Activated CD8-positive, alpha-beta memory T cell treated with anti-CD3 and anti-CD28 coated beads, Interleukin-2, amount 10 ng/mL, durations not matched to agents 7 days and 5 days (primary cell): Measurements from ENCODE around the gene BCORL1. TPM values are rescaled to one million over a fixed set of nuclear protein-coding genes. Genes with fewer than 3 reads are reported as not detected.

Experiments used
- ATAC-seq: fragments of 150-1000 bp; cut with Tn5 transposase; one replicate; pipeline ENCODE4 v1.10.0; 2021; ENCODE audit warnings: moderate library complexity
- CTCF ChIA-PET: fragments of 350-600 bp; sonication (Branson Sonifier 250); formaldehyde crosslinking; loops from one replicate; lab custom pipeline; 2021; ENCODE audit warnings: antibody characterized with exemption; lab: Charles Lee
- DNase-seq: peaks from one replicate; pipeline ENCODE4 v3.0.0-alpha.2; 2020
- H3K27ac Mint-ChIP-seq: one replicate; pipeline ENCODE4 v1.8.0; 2021; ENCODE audit warnings: mild to moderate bottlenecking, mixed read lengths
- H3K27me3 Mint-ChIP-seq: one replicate; pipeline ENCODE4 v1.8.0; 2021; ENCODE audit warnings: mixed read lengths
- H3K36me3 Mint-ChIP-seq: one replicate; pipeline ENCODE4 v1.8.0; 2021; ENCODE audit warnings: mild to moderate bottlenecking, mixed read lengths
- H3K4me1 Mint-ChIP-seq: one replicate; pipeline ENCODE4 v1.8.0; 2021; ENCODE audit warnings: mixed read lengths
- H3K4me3 Mint-ChIP-seq: one replicate; pipeline ENCODE4 v1.8.0; 2021; ENCODE audit warnings: mild to moderate bottlenecking, moderate library complexity, mixed read lengths
- H3K9me3 Mint-ChIP-seq: one replicate; pipeline ENCODE4 v1.8.0; 2022; ENCODE audit warnings: low read depth, mixed read lengths
- total RNA-seq, 2 experiments: library from RNA; stranded (reverse); gene quantifications; one replicate each; pipeline ENCODE4 v1.2.3, GENCODE V29; 2021

The BCORL1 gene
- total RNA-seq, 2 experiments from 2014 or later, result 9.1 to 10.2 TPM

GRCh38 chrX:129980001-129980401 lies 2.4 kb upstream of the BCORL1 start:
- H3K4me1 Mint-ChIP-seq, result peaks cover 19% of the 10 kb centered on the region
- no peaks in the 10 kb centered on the region for H3K36me3 Mint-ChIP-seq
- ATAC-seq (no peak), DNase-seq (peak; percentile 47)
- no peaks in the 10 kb centered on the region for H3K9me3 Mint-ChIP-seq
- CTCF ChIA-PET, result interaction anchor here (2.1 kb wide), 1 partner anchor 54 kb away, joined by 7 read pairs; no protein-coding TSS in a partner anchor
- H3K27ac Mint-ChIP-seq, result no peak overlapping the region
- H3K4me3 Mint-ChIP-seq, result no peak overlapping the region
- no peaks in the 10 kb centered on the region for H3K27me3 Mint-ChIP-seq

GRCh38 chrX:129980540-129981199 lies 1.8 kb upstream of the BCORL1 start:
- Mint-ChIP-seq H3K27ac (no peak overlapping the region), H3K27me3 (no peaks in the 10 kb centered on the region), H3K4me3 (no peak overlapping the region), H3K36me3 (no peaks in the 10 kb centered on the region), H3K4me1 (peaks cover 21% of the 10 kb centered on the region), H3K9me3 (no peaks in the 10 kb centered on the region)
- ATAC-seq (no peak), DNase-seq (peak; percentile 40)
- CTCF ChIA-PET, result interaction anchor here (0.9 kb wide), 1 partner anchor 50 kb away, joined by 3 read pairs; no protein-coding TSS in a partner anchor

GRCh38 chrX:129981200-129981553 lies 1.3 kb upstream of the BCORL1 start:
- Mint-ChIP-seq H3K4me1 (peaks cover 21% of the 10 kb centered on the region), H3K27ac (no peak overlapping the region), H3K9me3 (no peaks in the 10 kb centered on the region), H3K4me3 (no peak overlapping the region), H3K36me3 (no peaks in the 10 kb centered on the region), H3K27me3 (no peaks in the 10 kb centered on the region)
- DNase-seq, result no peak
- ATAC-seq, result no peak
- CTCF ChIA-PET, result interaction anchor here (0.9 kb wide), 1 partner anchor 50 kb away, joined by 3 read pairs; no protein-coding TSS in a partner anchor

GRCh38 chrX:129981752-129982299 lies 609 bp upstream of the BCORL1 start:
- no peaks in the 10 kb centered on the region for H3K36me3 Mint-ChIP-seq
- no peak for ATAC-seq
- CTCF ChIA-PET, result interaction anchor here (0.7 kb wide), 1 partner anchor 340 kb away, joined by 3 read pairs; no protein-coding TSS in a partner anchor
- H3K4me3 Mint-ChIP-seq, result no peak overlapping the region
- no peaks in the 10 kb centered on the region for H3K27me3 Mint-ChIP-seq
- H3K9me3 Mint-ChIP-seq, result no peaks in the 10 kb centered on the region
- H3K4me1 Mint-ChIP-seq, result peaks cover 21% of the 10 kb centered on the region
- no peak overlapping the region for H3K27ac Mint-ChIP-seq
- no peak for DNase-seq

- H3K27ac Mint-ChIP-seq, result no peak overlapping the region
- ATAC-seq, result no peak
Measured at GRCh38 chrX:129983575-129984110, 1.2 kb downstream of the BCORL1 start.

GRCh38 chrX:129984111-129984958 lies 1.9 kb downstream of the BCORL1 start:
- Mint-ChIP-seq H3K9me3 (no peaks in the 10 kb centered on the region), H3K27me3 (no peaks in the 10 kb centered on the region), H3K4me3 (peak overlapping the region; percentile 71), H3K27ac (peak overlapping the region; percentile 52), H3K36me3 (no peaks in the 10 kb centered on the region), H3K4me1 (peaks cover 13% of the 10 kb centered on the region)
- ATAC-seq (peak; percentile 18), DNase-seq (peak; percentile 50)
- CTCF ChIA-PET, result no interaction called here

More at GRCh38 chrX:129983575-129984110, 1.2 kb downstream of the BCORL1 start:
- Mint-ChIP-seq H3K36me3 (no peaks in the 10 kb centered on the region), H3K4me3 (no peak overlapping the region), H3K4me1 (peaks cover 14% of the 10 kb centered on the region), H3K27me3 (no peaks in the 10 kb centered on the region), H3K9me3 (no peaks in the 10 kb centered on the region)
- CTCF ChIA-PET, result no interaction called here
- peak; percentile 40 for DNase-seq

- Mint-ChIP-seq H3K27ac (no peak overlapping the region), H3K4me1 (peaks cover 10% of the 10 kb centered on the region), H3K27me3 (no peaks in the 10 kb centered on the region), H3K9me3 (no peaks in the 10 kb centered on the region), H3K4me3 (no peak overlapping the region), H3K36me3 (no peaks in the 10 kb centered on the region)
- ATAC-seq (no peak), DNase-seq (no peak)
- CTCF ChIA-PET, result no interaction called here
Measured at GRCh38 chrX:129987871-129988270, 5.4 kb downstream of the BCORL1 start.

- no peak for DNase-seq
- CTCF ChIA-PET, result no interaction called here
- H3K27me3 Mint-ChIP-seq, result no peaks in the 10 kb centered on the region
- no peaks in the 10 kb centered on the region for H3K9me3 Mint-ChIP-seq
- no peak overlapping the region for H3K27ac Mint-ChIP-seq
- H3K4me3 Mint-ChIP-seq, result no peak overlapping the region
- peaks cover 2% of the 10 kb centered on the region for H3K36me3 Mint-ChIP-seq
- ATAC-seq, result no peak
- no peaks in the 10 kb centered on the region for H3K4me1 Mint-ChIP-seq
Measured at GRCh38 chrX:129992181-129992580, 9.7 kb downstream of the BCORL1 start.

GRCh38 chrX:129996120-129996519 lies 13.7 kb downstream of the BCORL1 start:
- Mint-ChIP-seq H3K4me3 (no peak overlapping the region), H3K27me3 (no peaks in the 10 kb centered on the region), H3K36me3 (peaks cover 2% of the 10 kb centered on the region), H3K9me3 (no peaks in the 10 kb centered on the region), H3K27ac (no peak overlapping the region), H3K4me1 (peaks cover 2% of the 10 kb centered on the region)
- ATAC-seq (no peak), DNase-seq (no peak)
- CTCF ChIA-PET, result interaction anchor here (1.1 kb wide), 1 partner anchor 32 kb away, joined by 3 read pairs; no protein-coding TSS in a partner anchor

GRCh38 chrX:129997086-129997485 lies 14.7 kb downstream of the BCORL1 start:
- Mint-ChIP-seq H3K27me3 (no peaks in the 10 kb centered on the region), H3K4me3 (no peak overlapping the region), H3K4me1 (peaks cover 12% of the 10 kb centered on the region), H3K36me3 (peaks cover 2% of the 10 kb centered on the region), H3K27ac (no peak overlapping the region), H3K9me3 (no peaks in the 10 kb centered on the region)
- ATAC-seq (no peak), DNase-seq (no peak)
- CTCF ChIA-PET, result no interaction called here

GRCh38 chrX:129998021-129998420 lies 15.6 kb downstream of the BCORL1 start:
- H3K36me3 Mint-ChIP-seq, result peaks cover 2% of the 10 kb centered on the region
- peaks cover 13% of the 10 kb centered on the region for H3K4me1 Mint-ChIP-seq
- H3K27ac Mint-ChIP-seq, result no peak overlapping the region
- no peak overlapping the region for H3K4me3 Mint-ChIP-seq
- ATAC-seq (no peak), DNase-seq (no peak)
- CTCF ChIA-PET, result no interaction called here
- no peaks in the 10 kb centered on the region for H3K9me3 Mint-ChIP-seq
- no peaks in the 10 kb centered on the region for H3K27me3 Mint-ChIP-seq

- Mint-ChIP-seq H3K9me3 (no peaks in the 10 kb centered on the region), H3K27me3 (no peaks in the 10 kb centered on the region), H3K27ac (no peak overlapping the region), H3K4me3 (no peak overlapping the region), H3K36me3 (peaks cover 5% of the 10 kb centered on the region), H3K4me1 (peaks cover 13% of the 10 kb centered on the region)
- ATAC-seq (no peak), DNase-seq (no peak)
- CTCF ChIA-PET, result interaction anchor here (1.3 to 1.8 kb wide), 2 partner anchors 15 to 26 kb away, joined by 4 to 5 read pairs; no protein-coding TSS in a partner anchor
Measured at GRCh38 chrX:130001893-130002292, 19.5 kb downstream of the BCORL1 start.

GRCh38 chrX:130002541-130002940 lies 20.1 kb downstream of the BCORL1 start:
- H3K4me3 Mint-ChIP-seq, result no peak overlapping the region
- peaks cover 13% of the 10 kb centered on the region for H3K4me1 Mint-ChIP-seq
- no peaks in the 10 kb centered on the region for H3K27me3 Mint-ChIP-seq
- no peaks in the 10 kb centered on the region for H3K9me3 Mint-ChIP-seq
- H3K36me3 Mint-ChIP-seq, result peaks cover 7% of the 10 kb centered on the region
- ATAC-seq (no peak), DNase-seq (no peak)
- H3K27ac Mint-ChIP-seq, result no peak overlapping the region
- CTCF ChIA-PET, result interaction anchor here (1.8 kb wide), 1 partner anchor 25 kb away, joined by 5 read pairs; no protein-coding TSS in a partner anchor
